Smooth muscle cell (in vitro differentiated cells): ENCODE data around the gene RIMBP3C. TPM values are rescaled to one million over a fixed set of nuclear protein-coding genes. Genes with fewer than 3 reads are reported as not detected.
"Not testable (repeated sequence)": the region's sequence is repeated elsewhere in the genome, so short reads cannot be mapped to it uniquely, and the experiment has no call there.

ENCODE experiments used
- DNase-seq: peaks from one replicate; lab custom pipeline; 2025; ENCODE audit not compliant: unreplicated experiment; lab: John Stamatoyannopoulos, UW
- H2AFZ ChIP-seq: fragments of 200-600 bp; sonication (generic); 2 replicates; pipeline ENCODE4 v1.6.0; 2016; ENCODE audit warnings: antibody characterized with exemption, low read depth, mild to moderate bottlenecking
- H3F3A ChIP-seq: fragments of 200-600 bp; sonication (generic); 2 replicates; pipeline ENCODE4 v1.6.0; 2017; ENCODE audit warnings: antibody characterized with exemption, low read depth
- H3K27ac ChIP-seq: fragments of 200-600 bp; sonication (generic); 2 replicates; pipeline ENCODE4 v1.5.1; 2016; ENCODE audit warnings: low read depth, mild to moderate bottlenecking
- H3K27me3 ChIP-seq: fragments of 200-600 bp; sonication (generic); 2 replicates; pipeline ENCODE4 v1.6.1; 2016; ENCODE audit warnings: low read depth, mild to moderate bottlenecking
- H3K36me3 ChIP-seq: fragments of 200-600 bp; sonication (generic); 2 replicates; pipeline ENCODE4 v1.5.1; 2016; ENCODE audit warnings: low read depth
- H3K4me1 ChIP-seq: fragments of 200-600 bp; sonication (generic); 2 replicates; pipeline ENCODE4 v1.5.1; 2016; ENCODE audit warnings: low read depth
- H3K4me2 ChIP-seq: fragments of 200-600 bp; sonication (generic); 2 replicates; pipeline ENCODE4 v1.6.0; 2016; ENCODE audit warnings: mild to moderate bottlenecking
- H3K4me3 ChIP-seq: fragments of 200-600 bp; sonication (generic); 2 replicates; pipeline ENCODE4 v1.5.1; 2016; ENCODE audit warnings: mild to moderate bottlenecking
- H3K79me2 ChIP-seq: fragments of 200-600 bp; sonication (generic); 2 replicates; pipeline ENCODE4 v1.6.0; 2016; ENCODE audit warnings: low read depth, mild to moderate bottlenecking
- H3K9ac ChIP-seq: fragments of 200-600 bp; sonication (generic); 2 replicates; pipeline ENCODE4 v1.6.0; 2016; ENCODE audit warnings: low read depth
- H3K9me3 ChIP-seq: fragments of 200-600 bp; sonication (generic); replicated peaks from 2 replicates; pipeline ENCODE4 v1.5.1; 2016; ENCODE audit warnings: low read depth
- H4K20me1 ChIP-seq: fragments of 200-600 bp; sonication (generic); 2 replicates; pipeline ENCODE4 v1.6.0; 2016; ENCODE audit warnings: low read depth
- CTCF ChIP-seq: fragments of 200-600 bp; sonication (generic); IDR thresholded peaks from 2 replicates; pipeline ENCODE4 v1.5.1; 2017; ENCODE audit warnings: borderline replicate concordance, mild to moderate bottlenecking, antibody characterized with exemption; ENCODE audit not compliant: insufficient read depth, poor library complexity, severe bottlenecking
- WGBS: methylation state at CpG from one replicate; pipeline ENCODE4 v1.1.7; 2016; ENCODE audit warnings: low lambda C conversion rate; 5-methylcytosine and 5-hydroxymethylcytosine counted together
- polyA plus RNA-seq: library from polyadenylated mRNA; unstranded; fragments of >200 nt; fragmentation: Nextera tagmentation; extraction: Ambion mirVana; gene quantifications from 2 replicates; pipeline ENCODE4 v1.2.1, GENCODE V29; 2016
- total RNA-seq: library from RNA; depleted of rRNA; stranded (reverse); fragments of >200 nt; gene quantifications from 2 replicates; pipeline ENCODE4 v1.2.3, GENCODE V29; 2014

Gene RIMBP3C, protein sequence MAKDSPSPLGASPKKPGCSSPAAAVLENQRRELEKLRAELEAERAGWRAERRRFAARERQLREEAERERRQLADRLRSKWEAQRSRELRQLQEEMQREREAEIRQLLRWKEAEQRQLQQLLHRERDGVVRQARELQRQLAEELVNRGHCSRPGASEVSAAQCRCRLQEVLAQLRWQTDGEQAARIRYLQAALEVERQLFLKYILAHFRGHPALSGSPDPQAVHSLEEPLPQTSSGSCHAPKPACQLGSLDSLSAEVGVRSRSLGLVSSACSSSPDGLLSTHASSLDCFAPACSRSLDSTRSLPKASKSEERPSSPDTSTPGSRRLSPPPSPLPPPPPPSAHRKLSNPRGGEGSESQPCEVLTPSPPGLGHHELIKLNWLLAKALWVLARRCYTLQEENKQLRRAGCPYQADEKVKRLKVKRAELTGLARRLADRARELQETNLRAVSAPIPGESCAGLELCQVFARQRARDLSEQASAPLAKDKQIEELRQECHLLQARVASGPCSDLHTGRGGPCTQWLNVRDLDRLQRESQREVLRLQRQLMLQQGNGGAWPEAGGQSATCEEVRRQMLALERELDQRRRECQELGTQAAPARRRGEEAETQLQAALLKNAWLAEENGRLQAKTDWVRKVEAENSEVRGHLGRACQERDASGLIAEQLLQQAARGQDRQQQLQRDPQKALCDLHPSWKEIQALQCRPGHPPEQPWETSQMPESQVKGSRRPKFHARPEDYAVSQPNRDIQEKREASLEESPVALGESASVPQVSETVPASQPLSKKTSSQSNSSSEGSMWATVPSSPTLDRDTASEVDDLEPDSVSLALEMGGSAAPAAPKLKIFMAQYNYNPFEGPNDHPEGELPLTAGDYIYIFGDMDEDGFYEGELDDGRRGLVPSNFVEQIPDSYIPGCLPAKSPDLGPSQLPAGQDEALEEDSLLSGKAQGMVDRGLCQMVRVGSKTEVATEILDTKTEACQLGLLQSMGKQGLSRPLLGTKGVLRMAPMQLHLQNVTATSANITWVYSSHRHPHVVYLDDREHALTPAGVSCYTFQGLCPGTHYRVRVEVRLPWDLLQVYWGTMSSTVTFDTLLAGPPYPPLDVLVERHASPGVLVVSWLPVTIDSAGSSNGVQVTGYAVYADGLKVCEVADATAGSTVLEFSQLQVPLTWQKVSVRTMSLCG (N-terminal part only)
- total RNA-seq (0.45 and 0.63 TPM in 2 replicates), polyA plus RNA-seq (0.11 and 0.17 TPM in 2 replicates)

- H3K4me2 ChIP-seq, H3K79me2 ChIP-seq, H4K20me1 ChIP-seq, H3K27ac ChIP-seq, H3K9ac ChIP-seq, H3K4me1 ChIP-seq, DNase-seq, H3K9me3 ChIP-seq, H3K4me3 ChIP-seq, H2AFZ ChIP-seq, H3K36me3 ChIP-seq, H3F3A ChIP-seq, H3K27me3 ChIP-seq: not testable (repeated sequence)
- WGBS = no CpG with 5 or more reads among the region's 4 CpGs
Measured at GRCh38 chr22:21551361-21551760, at the start of gene RIMBP3C. RIMBP3C (minus strand) TSS chr22:21551461; CDS start chr22:21550976, 485 bp downstream.

DNA sequence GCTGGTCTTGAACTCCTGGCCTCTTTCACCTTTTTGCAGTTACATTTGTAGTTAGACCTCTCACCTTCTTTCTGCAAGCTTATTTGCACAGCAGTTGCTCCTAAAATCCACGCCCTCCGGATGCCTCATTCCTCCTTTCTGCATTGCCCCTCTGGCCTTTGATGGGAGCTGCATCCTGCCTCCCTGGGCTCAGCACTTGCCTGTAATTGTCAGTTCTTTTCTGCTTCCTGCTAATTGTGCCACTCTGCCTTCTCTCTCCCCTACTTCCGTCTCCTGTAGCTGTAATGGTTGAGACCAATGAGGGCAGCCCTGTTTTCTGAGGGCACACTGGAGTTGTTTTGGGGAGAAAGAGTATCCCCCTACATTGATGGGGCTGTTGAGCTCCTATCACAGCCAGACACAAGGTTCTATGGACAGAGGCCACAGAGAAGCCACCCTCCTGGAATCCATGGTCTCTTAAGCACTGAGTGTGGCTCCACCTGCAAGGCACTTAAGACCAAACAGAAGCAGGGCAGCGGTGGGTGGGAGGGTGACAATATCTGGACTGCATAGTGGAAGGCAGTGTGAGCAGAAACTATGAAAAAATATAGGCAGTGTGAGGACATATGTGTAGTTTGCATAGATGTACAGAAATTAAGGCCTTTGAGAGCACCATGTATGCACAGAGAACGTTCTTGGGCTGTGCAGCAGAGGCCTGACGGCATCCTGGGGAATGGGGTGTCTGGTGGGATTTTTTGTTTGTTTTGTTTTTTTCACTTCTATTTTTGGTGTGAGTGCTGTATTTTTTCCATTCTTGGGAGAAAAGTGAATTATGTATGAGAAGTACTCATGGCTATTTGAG lies 48.0 kb upstream of the RIMBP3C start:
- H3K9me3 ChIP-seq = no peaks in the 10 kb centered on the region
- H3K79me2 ChIP-seq = peaks cover 98% of the 10 kb centered on the region
- no peaks in the 10 kb centered on the region for H3K4me1 ChIP-seq
- H3F3A ChIP-seq = no peaks in the 10 kb centered on the region
- no peak overlapping the region for H3K4me2 ChIP-seq
- 92% methylated on average over 6 of the region's 6 CpGs for WGBS
- H3K9ac ChIP-seq = no peak overlapping the region
- H4K20me1 ChIP-seq = peaks cover 100% of the 10 kb centered on the region
- no peak for TF ChIP-seq CTCF
- no peaks in the 10 kb centered on the region for H3K27me3 ChIP-seq
- H3K27ac ChIP-seq = no peak overlapping the region
- no peak for DNase-seq
- H3K36me3 ChIP-seq = peaks cover 5% of the 10 kb centered on the region
- H2AFZ ChIP-seq = no peak overlapping the region
- no peak overlapping the region for H3K4me3 ChIP-seq

- Histone ChIP-seq H3K4me1 (no peaks in the 10 kb centered on the region), H4K20me1 (peaks cover 100% of the 10 kb centered on the region)
- 93% methylated on average over 3 of the region's 3 CpGs for WGBS
Measured at GRCh38 chr22:21598302-21598701, 47.0 kb upstream of the RIMBP3C start.

DNA sequence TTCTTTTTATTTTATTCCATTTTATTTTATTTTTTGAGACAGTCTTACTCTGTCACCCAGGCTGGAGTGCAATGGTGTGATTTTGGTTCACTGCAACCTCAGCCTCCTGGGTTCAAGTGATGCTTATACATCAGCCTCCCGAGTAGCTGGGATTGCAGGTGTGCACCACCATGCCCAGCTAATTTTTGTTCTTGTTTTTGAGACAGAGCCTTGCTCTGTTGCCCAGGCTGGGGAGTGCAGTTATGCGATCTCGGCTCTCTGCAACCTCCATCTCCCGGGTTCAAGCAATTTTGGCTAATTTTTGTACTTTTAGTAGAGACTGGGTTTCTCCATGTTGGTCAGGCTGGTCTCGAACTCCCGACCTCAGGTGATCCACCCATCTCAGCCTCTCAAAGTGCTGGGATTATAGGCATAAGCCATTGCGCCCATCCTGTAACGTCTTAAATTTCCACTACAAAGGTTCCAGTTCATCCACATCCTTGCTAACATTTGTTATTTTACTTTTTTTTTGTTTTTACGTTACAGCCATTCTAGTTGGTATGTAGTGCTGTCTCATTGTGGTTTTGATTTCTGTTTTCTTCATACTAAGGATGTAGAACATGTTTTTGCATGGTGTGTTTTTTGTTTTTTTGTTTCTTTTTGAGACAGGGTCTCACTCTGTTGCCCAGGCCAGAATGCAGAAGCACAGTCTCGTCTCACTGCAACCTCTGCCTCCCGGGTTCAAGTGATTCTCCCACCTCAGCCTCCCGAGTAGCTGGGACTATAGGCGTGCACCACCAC lies 45.3 kb upstream of the RIMBP3C start:
- H3K27me3 ChIP-seq, H3K4me2 ChIP-seq, H3F3A ChIP-seq, H2AFZ ChIP-seq, H3K36me3 ChIP-seq, H3K9me3 ChIP-seq, DNase-seq, H3K27ac ChIP-seq, H3K4me1 ChIP-seq, H3K9ac ChIP-seq, H3K4me3 ChIP-seq: not testable (repeated sequence)
- peaks cover 99% of the 10 kb centered on the region for H3K79me2 ChIP-seq
- 98% methylated on average over 13 of the region's 13 CpGs for WGBS
- H4K20me1 ChIP-seq = peaks cover 100% of the 10 kb centered on the region

More at GRCh38 chr22:21598302-21598701, 47.0 kb upstream of the RIMBP3C start:
- no peak for TF ChIP-seq CTCF
- no peaks in the 10 kb centered on the region for H3F3A ChIP-seq
- H3K79me2 ChIP-seq = peaks cover 99% of the 10 kb centered on the region
- H3K27me3 ChIP-seq = no peaks in the 10 kb centered on the region
- no peaks in the 10 kb centered on the region for H3K9me3 ChIP-seq
- H3K4me3 ChIP-seq = no peak overlapping the region
- no peak for DNase-seq
- peaks cover 10% of the 10 kb centered on the region for H3K36me3 ChIP-seq
- no peak overlapping the region for H3K4me2 ChIP-seq
- H3K9ac ChIP-seq = no peak overlapping the region
- H3K27ac ChIP-seq = no peak overlapping the region
- no peak overlapping the region for H2AFZ ChIP-seq
